AG08395 (cell line): ENCODE data around the gene FXYD5.
"Not testable (repeated sequence)": the region's sequence is repeated elsewhere in the genome, so short reads cannot be mapped to it uniquely, and the experiment has no call there.

Experiments used
- DNase-seq: peaks from one replicate; pipeline ENCODE4 v3.0.0; 2012; ENCODE audit warnings: mixed read lengths, low spot score

FXYD5 gene

GRCh38 chr19:35119578-35120155 lies 34.9 kb upstream of the FXYD5 start:
- DNase-seq = no peak

- peak; percentile 73 for DNase-seq
These were observed 34.0 kb upstream of the FXYD5 start for GRCh38 chr19:35120492-35120891.

- no peak for DNase-seq
These were observed 33.6 kb upstream of the FXYD5 start for GRCh38 chr19:35120898-35121297.

GRCh38 chr19:35122687-35123551 lies 31.6 kb upstream of the FXYD5 start:
- no peak for DNase-seq

- peak; percentile 45 for DNase-seq
These were observed 31.0 kb upstream of the FXYD5 start for GRCh38 chr19:35123573-35123972.

- DNase-seq = peak; percentile 99
These were observed 30.2 kb upstream of the FXYD5 start for GRCh38 chr19:35124098-35125060.

GRCh38 chr19:35125270-35125717 lies 29.2 kb upstream of the FXYD5 start:
- DNase-seq = no peak

GRCh38 chr19:35125749-35126623 lies 28.5 kb upstream of the FXYD5 start:
- no peak for DNase-seq

- DNase-seq = no peak
These were observed 27.9 kb upstream of the FXYD5 start for GRCh38 chr19:35126624-35126959.

GRCh38 chr19:35127871-35128270 lies 26.7 kb upstream of the FXYD5 start:
- no peak for DNase-seq

GRCh38 chr19:35128398-35129057 lies 26.0 kb upstream of the FXYD5 start:
- DNase-seq = no peak

- DNase-seq = not testable (repeated sequence)
These were observed 24.7 kb upstream of the FXYD5 start for GRCh38 chr19:35129724-35130274.

- DNase-seq = no peak
These were observed 23.5 kb upstream of the FXYD5 start for GRCh38 chr19:35130761-35131720.

GRCh38 chr19:35132254-35132653 lies 22.3 kb upstream of the FXYD5 start:
- no peak for DNase-seq

GRCh38 chr19:35133826-35134225 lies 20.7 kb upstream of the FXYD5 start:
- no peak for DNase-seq

- DNase-seq = no peak
These were observed 19.8 kb upstream of the FXYD5 start, which contains the start of gene LGI4 for GRCh38 chr19:35134601-35135242. LGI4 (minus strand) TSS chr19:35135059; CDS start chr19:35134680, 379 bp downstream.

GRCh38 chr19:35135389-35135909 lies 19.1 kb upstream of the FXYD5 start:
- DNase-seq = peak; percentile 86

GRCh38 chr19:35136231-35136630 lies 18.3 kb upstream of the FXYD5 start:
- DNase-seq = no peak
